ENCODE results near the gene BUB1. TPM values are rescaled to one million over a fixed set of nuclear protein-coding genes. Genes with fewer than 3 reads are reported as not detected.
"Not testable (repeated sequence)": the region's sequence is repeated elsewhere in the genome, so short reads cannot be mapped to it uniquely, and the experiment has no call there.

Gene BUB1
- total RNA-seq: 16.7 TPM

DNA sequence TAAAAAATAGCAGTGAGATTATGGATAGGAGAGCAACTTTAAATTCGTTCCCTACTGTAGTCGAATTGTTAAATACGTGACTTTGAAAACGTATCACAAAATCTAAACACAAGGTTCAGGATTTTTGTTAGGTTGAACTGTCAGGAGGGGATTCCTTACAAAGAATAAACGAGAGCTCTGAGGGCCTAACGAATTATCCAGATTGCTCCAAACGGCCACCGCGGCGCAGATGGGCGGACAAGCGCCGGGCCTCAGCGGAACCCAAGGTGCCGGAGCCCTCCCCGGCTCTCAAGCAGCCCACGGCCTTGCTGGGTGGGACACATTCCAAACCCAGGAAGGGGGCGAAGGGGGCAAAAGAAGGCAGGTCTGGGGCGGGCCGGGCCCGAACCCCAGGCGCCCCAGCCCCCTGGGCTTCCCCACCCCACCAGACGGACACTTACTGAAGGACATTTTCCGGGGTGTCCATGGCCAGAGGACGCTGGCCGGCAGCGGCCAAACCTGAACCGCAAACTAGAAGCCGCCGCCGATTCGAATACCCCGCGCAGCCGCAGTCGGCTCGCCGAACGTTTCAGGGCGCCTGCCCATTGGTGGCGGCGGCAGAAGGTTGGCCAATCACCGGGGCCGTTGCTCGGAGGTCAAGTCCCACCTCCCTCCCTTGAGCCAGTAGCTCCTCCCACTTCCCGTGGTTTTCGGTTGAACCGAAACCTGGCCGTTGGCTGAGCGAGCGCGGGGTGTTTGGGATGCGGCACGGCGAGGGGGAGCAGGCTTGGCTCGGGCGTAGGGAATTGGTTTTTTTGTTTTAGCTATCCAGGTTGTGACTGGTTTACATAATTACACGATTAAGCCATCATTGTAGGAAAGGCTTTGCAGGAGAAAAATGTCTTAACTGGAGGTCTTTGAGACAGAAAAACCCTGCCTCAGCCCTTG, at the start of gene BUB1:
Gene BUB1, minus strand, starts transcription at position 534 of the 927 bp plus-strand sequence. Its CDS starts 68 bp downstream, at position 466.
- peak; percentile 97 for DNase-seq

DNA sequence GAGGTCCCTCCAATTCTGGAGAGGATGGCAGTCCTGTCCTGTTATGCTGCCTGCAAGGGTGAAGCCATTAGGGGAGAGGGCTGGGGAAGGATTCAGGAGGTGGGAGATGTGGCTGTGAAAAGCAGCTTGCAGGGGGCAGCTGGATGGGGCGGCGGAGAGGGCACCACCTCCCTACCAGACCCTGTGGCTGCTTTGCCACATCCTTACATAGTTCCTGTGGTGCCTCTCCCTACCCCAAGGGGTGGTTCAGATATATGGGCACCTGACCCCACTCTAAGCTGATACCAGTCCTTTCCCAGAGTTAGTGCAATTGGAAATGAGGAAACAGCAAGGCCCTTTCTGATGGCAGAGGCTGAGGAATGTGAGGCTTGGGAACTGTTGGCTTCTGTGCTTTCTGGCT, 48.4 kb upstream of the BUB1 start:
- no peak for DNase-seq

DNA sequence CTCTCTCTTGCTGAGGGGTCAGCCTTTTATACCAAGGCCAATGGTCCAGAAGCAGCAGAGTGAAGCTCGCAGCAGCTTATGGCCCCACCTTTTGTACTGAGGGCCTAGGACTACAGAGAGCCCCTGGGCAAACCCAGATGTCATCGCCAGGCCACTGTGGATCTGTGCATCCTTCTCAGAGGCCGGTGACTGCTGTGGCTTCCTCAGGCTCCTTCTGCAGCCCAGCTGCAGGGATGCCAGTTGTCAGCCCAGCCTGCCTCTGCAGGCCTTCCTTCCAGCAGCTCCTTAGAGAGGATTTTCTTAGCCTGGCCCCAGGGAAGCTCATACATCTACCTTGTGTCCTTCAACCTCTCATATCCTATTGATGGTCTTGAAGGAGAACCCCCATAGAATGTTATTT, 48.0 kb upstream of the BUB1 start:
- DNase-seq: no peak

- DNase-seq: no peak
Measured at GRCh38 chr2:110725370-110725769, 47.5 kb upstream of the BUB1 start.

GRCh38 chr2:110724820-110725219, 47.0 kb upstream of the BUB1 start:
- DNase-seq: no peak

GRCh38 chr2:110720547-110720946, 42.7 kb upstream of the BUB1 start:
- no peak for DNase-seq

GRCh38 chr2:110718990-110719389, 41.1 kb upstream of the BUB1 start:
- no peak for DNase-seq

DNA sequence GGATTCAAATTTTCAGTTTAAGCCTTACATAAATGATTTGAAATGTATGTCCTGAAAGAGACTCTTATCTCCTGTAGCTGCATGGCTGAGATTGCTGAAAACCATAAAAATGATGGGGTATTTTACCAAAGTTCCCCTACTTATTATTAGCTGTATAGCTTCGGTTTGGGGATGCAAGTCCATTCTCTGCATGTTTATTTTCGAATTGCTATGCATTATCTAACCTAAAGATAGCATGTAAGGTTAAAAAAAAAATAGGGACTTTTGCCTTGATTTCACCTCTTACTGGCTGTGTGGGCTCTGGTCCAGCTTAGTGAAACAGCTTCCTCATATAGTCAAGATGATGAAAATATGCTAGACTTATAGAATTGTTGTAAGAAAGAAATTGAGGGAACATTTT, 40.5 kb upstream of the BUB1 start:
- no peak for DNase-seq

GRCh38 chr2:110717734-110718133, 39.9 kb upstream of the BUB1 start:
- no peak for DNase-seq

DNA sequence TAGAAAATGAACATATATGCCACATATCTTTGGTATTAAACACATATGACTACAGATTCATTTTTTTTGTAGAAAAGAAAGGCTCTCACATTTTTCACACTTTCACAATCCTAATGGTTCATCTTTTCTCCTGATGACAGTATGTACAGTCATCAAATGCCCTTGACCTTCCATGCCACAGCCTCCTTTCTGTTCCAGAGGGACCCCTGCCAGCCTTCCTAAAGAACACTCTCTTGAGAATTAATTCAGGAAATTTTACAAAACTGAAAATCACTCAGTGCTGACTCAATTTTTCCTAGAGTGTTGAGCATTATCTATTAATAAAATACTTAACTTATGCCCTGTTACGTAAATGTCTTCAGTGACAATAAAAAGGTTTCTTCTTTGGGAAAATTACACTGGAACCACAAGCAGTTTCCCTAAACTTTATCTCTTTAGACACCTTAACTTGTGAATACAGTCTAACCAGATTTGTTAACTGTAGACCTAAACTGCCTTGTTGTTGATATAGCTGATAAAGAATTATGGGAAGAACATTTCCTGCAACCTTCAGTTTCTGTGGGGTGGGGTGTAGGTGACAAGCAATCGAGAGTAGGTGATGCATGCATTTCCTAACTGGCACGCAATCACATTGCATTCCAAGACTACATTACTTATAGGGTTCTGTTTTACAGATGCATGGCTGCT, 39.2 kb upstream of the BUB1 start:
- DNase-seq: no peak

- no peak for DNase-seq
Measured at GRCh38 chr2:110714452-110715224, 36.8 kb upstream of the BUB1 start.

- no peak for DNase-seq
Measured at GRCh38 chr2:110713513-110714362, 35.9 kb upstream of the BUB1 start.

GRCh38 chr2:110712737-110713136, 34.9 kb upstream of the BUB1 start:
- DNase-seq: no peak

DNA sequence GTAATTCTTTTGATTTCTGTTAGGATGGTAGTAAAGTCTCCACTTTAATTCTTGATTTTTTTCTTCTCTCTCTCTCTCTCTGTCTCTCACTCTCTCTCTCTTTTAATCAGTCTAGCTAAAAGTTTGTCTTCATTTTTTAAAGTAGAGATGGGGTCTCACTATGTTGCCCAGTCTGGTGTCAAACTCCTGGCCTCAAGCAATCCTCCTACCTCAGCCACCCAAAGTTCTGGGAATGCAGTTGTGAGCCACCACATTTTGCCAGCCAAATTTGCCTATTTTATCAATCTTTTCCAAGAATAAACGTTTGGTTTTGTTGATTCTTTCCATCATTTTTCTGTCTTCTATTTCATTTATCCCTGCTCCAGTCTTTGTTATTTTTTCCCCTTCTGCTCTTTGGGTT, 30.6 kb upstream of the BUB1 start:
- DNase-seq: no peak

- no peak for DNase-seq
Measured at GRCh38 chr2:110707386-110707965, 29.6 kb upstream of the BUB1 start.

- no peak for DNase-seq
Measured at GRCh38 chr2:110702514-110703380, 24.9 kb upstream of the BUB1 start.

- not testable (repeated sequence) for DNase-seq
Measured at GRCh38 chr2:110698253-110698652, 20.4 kb upstream of the BUB1 start.

GRCh38 chr2:110695146-110695898, 17.5 kb upstream of the BUB1 start:
- DNase-seq: not testable (repeated sequence)

DNA sequence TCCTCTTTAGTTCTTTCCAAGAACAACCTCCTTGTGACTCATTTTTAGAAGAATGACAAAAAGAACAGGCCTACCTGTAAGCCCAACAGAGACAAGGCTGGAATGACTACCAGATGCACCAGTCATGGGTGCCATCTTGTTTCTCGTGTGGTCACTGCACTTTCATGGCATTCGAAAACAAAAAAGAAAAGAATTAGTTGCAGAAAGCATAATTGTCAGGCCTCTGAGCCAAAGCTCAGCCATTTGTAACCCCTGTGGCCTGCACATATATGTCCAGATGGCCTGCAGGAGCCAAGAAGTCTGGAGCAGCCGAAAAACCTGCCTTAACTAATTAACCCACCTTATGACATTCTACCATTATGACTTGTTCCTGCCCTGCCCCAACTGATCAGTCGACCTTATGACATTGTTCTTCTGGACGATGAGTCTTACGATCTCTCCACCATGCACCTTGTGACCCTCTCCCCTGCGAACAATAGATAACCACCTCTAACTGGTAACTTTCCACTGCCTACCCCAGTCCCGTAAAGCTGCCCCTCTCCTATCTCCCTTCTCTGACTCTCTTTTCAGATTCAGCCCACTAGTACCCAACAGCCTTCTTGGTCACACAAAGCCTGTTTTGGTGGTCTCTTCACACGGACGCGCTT, 13.9 kb upstream of the BUB1 start:
- no peak for DNase-seq

Data from skin of body (tissue), 2 donors.